B cell (primary cell): ENCODE measurements around the gene IL3RA. TPM values are rescaled to one million over a fixed set of nuclear protein-coding genes. Genes with fewer than 3 reads are reported as not detected.

Experiments used
- ATAC-seq: fragments of 200-7000 bp; cut with Tn5 transposase; one replicate; pipeline ENCODE4 v1.10.0; 2021; ENCODE audit warnings: low read depth, mild to moderate bottlenecking, moderate number of reproducible peaks, moderate library complexity
- CTCF ChIA-PET: fragments of 350-600 bp; sonication (Branson Sonifier 250); formaldehyde crosslinking; loops from one replicate; lab custom pipeline; 2021; ENCODE audit warnings: antibody characterized with exemption, inconsistent platforms; lab: Charles Lee
- POLR2A ChIA-PET: fragments of 350-600 bp; sonication (Branson Sonifier 250); formaldehyde crosslinking; loops from one replicate; lab custom pipeline; 2021; ENCODE audit warnings: antibody characterized with exemption; lab: Charles Lee
- DNase-seq: peaks from one replicate; pipeline ENCODE4 v3.0.0; 2013
- H2AFZ ChIP-seq: 2 replicates; pipeline ENCODE4 v1.6.1; 2012; ENCODE audit warnings: mild to moderate bottlenecking, low read depth, low read length; ENCODE audit not compliant: insufficient read depth, poor library complexity, severe bottlenecking
- H3K27ac ChIP-seq, 2 donors: 1 replicate in 1 of 2; 2 replicates in 1 of 2; pipeline ENCODE4 v1.5.1; 2012 to 2013; ENCODE audit warnings: low read length in 2 of 2, mild to moderate bottlenecking in 2 of 2, moderate library complexity in 1 of 2
- H3K27me3 ChIP-seq, 4 experiments: fragments of 200-600 bp in 1 of 4; sonication (generic) in 1 of 4; replicated peaks in 1 of 4; 1 replicate in 2 of 4; 2 replicates in 2 of 4; pipeline versions ENCODE4 v1.6.1 to v1.7.0; 2013 to 2016; ENCODE audit warnings: low read length in 3 of 4, mild to moderate bottlenecking in 2 of 4, mixed read lengths in 1 of 4, moderate library complexity in 1 of 4; ENCODE audit not compliant: insufficient read depth in 4 of 4, control insufficient read depth in 3 of 4; ENCODE audit errors: control extremely low read depth in 1 of 4
- H3K36me3 ChIP-seq, 2 experiments: replicated peaks in 1 of 2; 1 replicate in 1 of 2; 2 replicates in 1 of 2; pipeline versions ENCODE4 v1.6.1 to v1.7.1; 2013; ENCODE audit warnings: low read length in 1 of 2; ENCODE audit not compliant: insufficient read depth in 2 of 2, control insufficient read depth in 1 of 2; ENCODE audit errors: control extremely low read depth in 1 of 2, extremely low read depth in 1 of 2
- H3K4me1 ChIP-seq, 2 donors: fragments of 200-600 bp in 1 of 2; sonication (generic) in 1 of 2; 1 replicate in 1 of 2; 2 replicates in 1 of 2; pipeline versions ENCODE4 v1.5.1 to v1.6.1; 2013 to 2017; ENCODE audit warnings: low read length in 2 of 2; ENCODE audit not compliant: control insufficient read depth in 2 of 2, insufficient read depth in 2 of 2
- H3K4me2 ChIP-seq: replicated peaks from 2 replicates; pipeline ENCODE3; 2012; ENCODE audit warnings: mild to moderate bottlenecking, low read depth, low read length; ENCODE audit not compliant: poor library complexity, severe bottlenecking
- H3K4me3 ChIP-seq, 5 experiments: fragments of 200-600 bp in 1 of 5; sonication (generic) in 1 of 5; 1 replicate in 3 of 5; 2 replicates in 2 of 5; pipeline versions ENCODE4 v1.5.1 to v1.7.0; 2011 to 2016; ENCODE audit warnings: low read length in 4 of 5, mild to moderate bottlenecking in 4 of 5, low read depth in 2 of 5, control low read depth in 1 of 5, moderate library complexity in 1 of 5; ENCODE audit not compliant: insufficient read depth in 1 of 5; ENCODE audit errors: control extremely low read depth in 1 of 5, extremely low read depth in 1 of 5
- H3K79me2 ChIP-seq: fragments of 200-600 bp; sonication (generic); one replicate; pipeline ENCODE4 v1.6.0; 2016; ENCODE audit warnings: low read length; ENCODE audit not compliant: control insufficient read depth, insufficient read depth
- H3K9ac ChIP-seq: fragments of 200-600 bp; sonication (generic); 2 replicates; pipeline ENCODE4 v1.6.1; 2017; ENCODE audit warnings: mild to moderate bottlenecking, low read length, moderate library complexity
- H3K9me3 ChIP-seq, 3 donors: one replicate each; pipeline versions ENCODE4 v1.6.1 to v1.7.1; 2013; ENCODE audit warnings: low read length in 2 of 3; ENCODE audit not compliant: control insufficient read depth in 2 of 3, insufficient read depth in 1 of 3; ENCODE audit errors: control extremely low read depth in 1 of 3
- H4K20me1 ChIP-seq: 2 replicates; pipeline ENCODE4 v1.6.0; 2012; ENCODE audit warnings: mild to moderate bottlenecking, low read length; ENCODE audit not compliant: insufficient read depth, control insufficient read depth, poor library complexity, severe bottlenecking
- H3K27ac Mint-ChIP-seq: one replicate; pipeline ENCODE4 v1.8.0; 2021; ENCODE audit warnings: mixed read lengths
- H3K27me3 Mint-ChIP-seq: one replicate; pipeline ENCODE4 v1.8.0; 2021; ENCODE audit warnings: mixed read lengths
- H3K4me1 Mint-ChIP-seq: one replicate; pipeline ENCODE4 v1.8.0; 2021; ENCODE audit warnings: mixed read lengths
- H3K4me3 Mint-ChIP-seq: one replicate; pipeline ENCODE4 v1.8.0; 2021; ENCODE audit warnings: mixed read lengths
- H3K9me3 Mint-ChIP-seq: one replicate; pipeline ENCODE4 v1.8.0; 2022; ENCODE audit warnings: mixed read lengths; ENCODE audit not compliant: insufficient read depth
- EZH2 ChIP-seq: IDR thresholded peaks from 2 replicates; pipeline ENCODE4 v1.6.1; 2012; ENCODE audit warnings: borderline replicate concordance, low read depth, mild to moderate bottlenecking, moderate library complexity, low read length; ENCODE audit not compliant: insufficient read depth, poor library complexity, severe bottlenecking
- WGBS: methylation state at CpG from one replicate; pipeline ENCODE4 v1.1.5; 2013; ENCODE audit warnings: missing lambda C conversion rate; ENCODE audit not compliant: insufficient coverage; 5-methylcytosine and 5-hydroxymethylcytosine counted together
- intact Hi-C: fragments of 100-400 bp; cut with micrococcal nuclease; formaldehyde crosslinking; loops from one replicate; pipeline ENCODE4 v1.10.0; 2022
- polyA plus RNA-seq: library from polyadenylated mRNA; depleted of rRNA; stranded (reverse); fragments of >200 nt; gene quantifications from 2 replicates; pipeline ENCODE4 v1.2.3, GENCODE V29; 2012
- total RNA-seq, 2 donors: library from RNA; stranded (reverse); fragments of 120-200 nt in 1 of 2; gene quantifications; 1 replicate in 1 of 2; 2 replicates in 1 of 2; pipeline versions ENCODE4 v1.2.3 to v1.2.4, GENCODE V29; 2013 to 2022
- TF ChIP-seq, protein P1 (sequence below): fragments of 200-600 bp; IDR thresholded peaks from one replicate; pipeline ENCODE4 v1.8.0; 2022; ENCODE audit warnings: antibody characterized with exemption, mild to moderate bottlenecking

IL3RA gene
- total and polyA plus RNA-seq, 2 donors (not counting 1 experiment from before 2014, with no cell fraction given) = 1.6 to 31.6 TPM

DNA sequence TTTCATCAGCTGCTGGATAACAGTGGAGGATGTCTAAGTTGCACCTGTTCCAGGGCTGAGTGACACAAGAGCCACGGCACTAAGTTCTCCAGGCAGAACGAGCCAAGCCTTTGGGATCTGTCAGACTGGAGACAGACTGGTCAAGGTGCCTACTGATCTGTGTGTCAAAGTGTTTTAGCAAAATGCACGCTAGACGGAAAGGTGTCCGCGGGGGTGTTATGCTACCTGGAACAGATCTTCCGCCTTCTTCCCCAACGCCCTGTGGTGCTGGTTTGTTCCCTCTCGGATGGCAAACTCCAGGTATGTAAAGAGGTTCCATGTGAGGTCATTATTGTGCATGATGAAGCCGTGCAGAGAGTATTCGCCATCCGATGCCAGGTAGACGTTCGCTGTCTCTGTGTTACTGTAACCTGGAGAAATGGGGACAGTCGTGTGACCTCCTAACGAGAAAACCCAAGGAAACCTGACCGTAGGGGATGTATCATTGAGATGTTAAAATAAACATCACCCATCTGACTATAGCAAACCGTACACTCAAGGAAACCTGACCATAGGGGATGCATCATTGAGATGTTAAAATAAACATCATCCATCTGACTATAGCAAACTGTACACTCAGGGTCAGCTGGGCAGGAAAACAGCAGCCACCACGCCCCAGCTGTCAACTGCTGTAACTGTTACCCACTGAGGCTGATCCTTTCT is 85.0 kb downstream of the IL3RA start:
- Mint-ChIP-seq H3K27ac (no peak overlapping the region), H3K27me3 (no peaks in the 10 kb centered on the region), H3K4me3 (no peak overlapping the region), H3K9me3 (peaks cover 9% of the 10 kb centered on the region), H3K4me1 (no peaks in the 10 kb centered on the region)
- no peaks in the 10 kb centered on the region for H3K79me2 ChIP-seq
- TF ChIP-seq, protein P1, sequence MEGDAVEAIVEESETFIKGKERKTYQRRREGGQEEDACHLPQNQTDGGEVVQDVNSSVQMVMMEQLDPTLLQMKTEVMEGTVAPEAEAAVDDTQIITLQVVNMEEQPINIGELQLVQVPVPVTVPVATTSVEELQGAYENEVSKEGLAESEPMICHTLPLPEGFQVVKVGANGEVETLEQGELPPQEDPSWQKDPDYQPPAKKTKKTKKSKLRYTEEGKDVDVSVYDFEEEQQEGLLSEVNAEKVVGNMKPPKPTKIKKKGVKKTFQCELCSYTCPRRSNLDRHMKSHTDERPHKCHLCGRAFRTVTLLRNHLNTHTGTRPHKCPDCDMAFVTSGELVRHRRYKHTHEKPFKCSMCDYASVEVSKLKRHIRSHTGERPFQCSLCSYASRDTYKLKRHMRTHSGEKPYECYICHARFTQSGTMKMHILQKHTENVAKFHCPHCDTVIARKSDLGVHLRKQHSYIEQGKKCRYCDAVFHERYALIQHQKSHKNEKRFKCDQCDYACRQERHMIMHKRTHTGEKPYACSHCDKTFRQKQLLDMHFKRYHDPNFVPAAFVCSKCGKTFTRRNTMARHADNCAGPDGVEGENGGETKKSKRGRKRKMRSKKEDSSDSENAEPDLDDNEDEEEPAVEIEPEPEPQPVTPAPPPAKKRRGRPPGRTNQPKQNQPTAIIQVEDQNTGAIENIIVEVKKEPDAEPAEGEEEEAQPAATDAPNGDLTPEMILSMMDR = no peak
- no peak for TF ChIP-seq EZH2
- no peak overlapping the region for H3K4me3 ChIP-seq
- H3K9me3 ChIP-seq = peaks cover 0 to 62% (median 20%) of the 10 kb centered on the region in 3 donors
- no peaks in the 10 kb centered on the region for H3K4me1 ChIP-seq
- POLR2A ChIA-PET = no interaction called here
- H2AFZ ChIP-seq = no peak overlapping the region
- CTCF ChIA-PET = no interaction called here
- intact Hi-C loops = no loop called here
- H3K9ac ChIP-seq = no peak overlapping the region
- H3K36me3 ChIP-seq = peaks cover 4 to 48% of the 10 kb centered on the region in 2 experiments
- H3K27me3 ChIP-seq = no peaks in the 10 kb centered on the region
- DNase-seq (no peak), ATAC-seq (no peak)
- no peak overlapping the region for H3K27ac ChIP-seq
- no peak overlapping the region for H3K4me2 ChIP-seq
- H4K20me1 ChIP-seq = no peaks in the 10 kb centered on the region
- 98% methylated on average over 12 of the region's 19 CpGs for WGBS

DNA sequence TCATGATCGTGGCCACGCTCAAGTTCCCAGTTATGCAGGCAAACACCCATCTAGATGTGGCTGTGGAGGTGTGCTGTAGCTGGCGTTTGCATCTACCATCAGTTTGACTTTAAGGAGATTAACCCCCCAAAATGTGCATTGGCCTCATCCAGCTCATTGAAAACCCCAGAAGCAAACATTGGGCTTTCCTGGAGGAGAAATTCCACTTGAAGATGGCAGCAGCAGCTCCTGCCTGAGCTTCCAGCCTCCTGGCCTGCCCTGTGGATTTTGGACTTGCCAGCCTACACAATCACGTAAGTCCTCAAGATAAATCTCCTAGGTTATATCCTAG is 85.5 kb downstream of the IL3RA start:
- WGBS = 89% methylated on average over 4 of the region's 4 CpGs
- Histone ChIP-seq H3K36me3 (peaks cover 4 to 46% of the 10 kb centered on the region in 2 experiments), H3K9me3 (peaks cover 0 to 56% (median 20%) of the 10 kb centered on the region in 3 donors)

More for the DNA sequence above, 85.5 kb downstream of the IL3RA start:
- TF ChIP-seq EZH2 = no peak
- TF ChIP-seq, protein P1 = no peak
- no peak overlapping the region for H3K9ac ChIP-seq
- POLR2A ChIA-PET = no interaction called here
- CTCF ChIA-PET = no interaction called here
- ATAC-seq (no peak), DNase-seq (no peak)
- Mint-ChIP-seq H3K9me3 (peaks cover 9% of the 10 kb centered on the region), H3K4me1 (no peaks in the 10 kb centered on the region), H3K27ac (no peak overlapping the region), H3K4me3 (no peak overlapping the region), H3K27me3 (no peaks in the 10 kb centered on the region)
- H3K4me3 ChIP-seq = no peak overlapping the region
- intact Hi-C loops = no loop called here
- H3K27ac ChIP-seq = no peak overlapping the region
- no peaks in the 10 kb centered on the region for H3K4me1 ChIP-seq
- no peaks in the 10 kb centered on the region for H4K20me1 ChIP-seq
- H3K4me2 ChIP-seq = no peak overlapping the region
- H3K27me3 ChIP-seq = no peaks in the 10 kb centered on the region
- H2AFZ ChIP-seq = no peak overlapping the region
- H3K79me2 ChIP-seq = no peaks in the 10 kb centered on the region
